Midbrain (tissue), 1 donor: ENCODE measurements around the gene SH3RF3.
"Not testable (repeated sequence)": the region's sequence is repeated elsewhere in the genome, so short reads cannot be mapped to it uniquely, and the experiment has no call there.

Source experiments
- DNase-seq: peaks from one replicate; lab custom pipeline; 2025; lab: John Stamatoyannopoulos, UW

The SH3RF3 gene

DNA sequence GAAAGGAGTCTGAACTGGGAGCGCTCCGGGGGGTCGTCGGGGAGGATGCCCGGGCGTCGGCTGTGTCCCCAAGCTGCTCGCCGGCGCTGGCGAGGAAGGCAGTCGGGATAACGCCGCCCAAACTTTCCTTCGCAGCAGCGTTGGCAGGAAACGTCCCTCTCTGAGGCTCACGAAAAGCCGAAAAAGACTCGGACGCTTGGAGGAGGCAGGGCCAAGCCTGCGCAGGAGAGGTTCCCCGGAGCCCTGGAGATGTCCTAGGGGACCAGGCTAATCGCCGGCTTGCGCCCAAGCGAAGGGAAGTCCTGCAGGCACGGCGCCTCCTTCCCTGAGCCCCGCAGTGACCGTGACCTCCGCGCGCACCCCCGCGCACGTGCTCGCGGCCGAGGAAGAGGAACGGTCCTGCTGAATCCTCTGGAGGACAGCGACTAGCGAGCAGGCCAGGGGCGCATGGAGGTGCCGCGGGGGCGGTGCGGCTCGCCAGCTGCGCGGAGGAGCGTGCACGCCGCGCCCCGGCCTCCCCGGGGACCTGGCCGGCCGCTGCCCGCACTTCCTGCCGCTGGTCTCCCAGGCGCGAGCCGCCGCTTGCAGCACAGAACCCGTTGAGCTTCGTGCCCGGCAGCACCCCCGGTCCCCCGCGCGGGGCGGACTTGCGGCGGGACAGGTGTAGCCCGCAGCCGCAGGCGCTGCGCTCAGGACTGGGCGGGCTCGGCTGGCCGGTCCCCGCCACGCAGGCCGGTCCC is at the start of gene SH3RF3:
Gene SH3RF3 (plus strand): TSS at position 590 of the 740 bp plus-strand sequence.
- DNase-seq = no peak

DNA sequence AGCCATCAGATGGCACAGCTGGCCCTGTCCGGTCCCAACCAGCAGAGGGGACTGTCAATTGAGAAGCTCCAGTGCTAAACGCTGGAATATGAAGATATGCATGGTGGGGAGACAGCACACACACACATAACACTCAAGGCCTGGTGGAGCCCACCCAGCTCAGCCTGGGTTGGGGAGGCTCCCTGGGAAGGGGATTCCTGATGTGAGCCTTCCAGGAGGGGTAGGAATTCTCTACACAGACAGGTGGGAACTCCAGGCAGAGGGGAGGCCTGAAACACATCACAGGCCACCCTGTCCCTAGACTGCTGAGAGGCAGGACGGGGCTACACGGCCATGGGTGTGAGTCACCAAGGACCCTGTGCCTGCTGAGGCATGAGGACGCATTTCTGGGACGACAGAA is 49.4 kb upstream of the SH3RF3 start:
- DNase-seq = no peak

DNA sequence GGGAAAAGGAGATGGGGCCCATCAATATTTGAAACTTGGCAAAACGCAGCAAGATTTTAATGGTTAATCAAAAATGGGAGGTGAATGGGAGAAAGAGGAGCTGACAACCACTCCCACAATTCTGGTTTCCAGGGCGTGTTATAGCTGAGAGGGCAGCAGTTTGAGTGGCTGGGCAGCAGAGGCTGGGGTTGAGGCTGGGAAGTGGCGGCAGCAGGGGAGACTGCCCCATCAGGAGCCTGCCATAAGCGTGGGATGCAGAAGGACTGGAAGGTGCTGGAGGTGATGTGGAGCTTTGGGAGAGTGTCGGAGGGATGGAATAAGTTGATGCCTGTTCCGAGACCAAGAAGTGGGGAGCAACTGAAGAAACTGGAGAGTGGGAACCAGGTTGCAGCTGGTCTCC is 48.9 kb upstream of the SH3RF3 start:
- no peak for DNase-seq

DNA sequence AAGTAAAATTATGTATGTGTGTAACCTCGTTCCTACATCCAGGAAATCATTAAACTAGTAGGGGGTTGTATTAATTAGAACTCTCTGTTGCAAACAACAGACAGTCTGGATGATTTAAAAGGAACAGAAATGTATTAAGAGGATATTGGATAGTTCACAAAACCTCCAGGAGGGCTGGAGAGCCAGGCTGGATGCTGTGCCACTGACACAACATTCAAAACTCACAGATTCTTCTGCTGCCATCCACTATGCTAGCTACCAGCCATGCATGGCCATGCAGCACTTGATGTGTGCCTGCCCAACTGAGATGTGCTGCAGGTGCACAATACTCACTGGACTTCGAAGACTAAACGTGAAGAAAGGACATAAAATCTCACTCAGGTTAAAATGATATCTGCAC is 48.2 kb upstream of the SH3RF3 start:
- DNase-seq = no peak

DNA sequence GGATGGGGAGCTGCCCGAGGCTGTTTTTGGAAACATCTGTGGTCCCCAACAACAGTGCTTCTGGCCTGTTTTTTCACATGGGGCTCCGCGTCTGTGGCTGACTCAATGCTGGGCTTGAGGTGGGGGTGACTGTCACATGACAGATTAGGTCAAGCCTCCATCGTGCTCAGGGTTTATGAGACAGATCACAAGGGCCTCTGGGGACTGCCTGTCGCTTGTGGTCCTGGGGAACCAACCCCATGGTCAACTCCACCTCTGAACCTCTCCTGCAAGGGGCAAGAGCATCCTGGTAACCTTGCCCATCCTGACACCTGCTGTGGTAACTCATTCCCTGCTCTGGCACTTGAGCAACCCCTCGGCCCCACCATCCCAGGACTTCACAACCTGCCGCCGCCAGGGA is 47.6 kb upstream of the SH3RF3 start:
- DNase-seq = no peak

DNA sequence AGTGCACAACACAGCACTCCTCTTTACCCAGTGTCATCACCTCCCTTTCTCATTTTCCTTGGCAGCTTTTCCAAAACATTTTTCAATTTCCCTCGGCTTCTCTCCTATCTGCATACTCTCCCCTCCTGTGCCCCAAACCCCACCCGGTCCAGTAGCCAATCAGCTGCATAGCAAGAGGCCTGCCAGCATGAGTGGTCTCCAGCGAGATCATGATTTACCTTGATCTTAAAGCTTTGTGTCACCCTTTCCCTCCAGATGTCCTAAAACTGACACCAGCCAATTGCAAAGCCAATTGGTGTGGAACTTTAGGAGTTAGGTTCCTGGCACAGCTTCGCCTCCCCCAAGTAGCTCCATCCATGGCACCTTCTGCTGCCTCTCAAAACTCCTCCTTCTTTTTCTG is 45.2 kb upstream of the SH3RF3 start:
- no peak for DNase-seq

DNA sequence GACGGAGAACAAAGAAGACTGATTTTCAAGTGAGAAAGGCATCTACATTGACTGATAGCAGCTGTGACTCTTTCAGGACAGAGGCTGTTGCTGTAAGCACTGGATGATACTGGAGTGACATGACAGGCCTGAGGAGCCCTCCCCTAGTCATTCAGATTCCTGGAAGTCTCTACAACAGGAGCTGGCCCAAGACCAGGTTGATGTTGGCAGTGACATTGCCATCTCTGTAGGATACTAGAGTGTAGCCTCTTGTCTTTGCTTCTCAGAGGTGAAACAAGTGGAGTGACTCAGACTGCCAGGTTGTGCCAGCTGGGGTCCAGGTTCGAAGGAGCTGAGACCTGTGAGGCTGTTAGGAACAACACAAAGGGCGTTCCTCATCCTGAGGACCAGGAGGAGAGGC is 44.7 kb upstream of the SH3RF3 start:
- no peak for DNase-seq

DNA sequence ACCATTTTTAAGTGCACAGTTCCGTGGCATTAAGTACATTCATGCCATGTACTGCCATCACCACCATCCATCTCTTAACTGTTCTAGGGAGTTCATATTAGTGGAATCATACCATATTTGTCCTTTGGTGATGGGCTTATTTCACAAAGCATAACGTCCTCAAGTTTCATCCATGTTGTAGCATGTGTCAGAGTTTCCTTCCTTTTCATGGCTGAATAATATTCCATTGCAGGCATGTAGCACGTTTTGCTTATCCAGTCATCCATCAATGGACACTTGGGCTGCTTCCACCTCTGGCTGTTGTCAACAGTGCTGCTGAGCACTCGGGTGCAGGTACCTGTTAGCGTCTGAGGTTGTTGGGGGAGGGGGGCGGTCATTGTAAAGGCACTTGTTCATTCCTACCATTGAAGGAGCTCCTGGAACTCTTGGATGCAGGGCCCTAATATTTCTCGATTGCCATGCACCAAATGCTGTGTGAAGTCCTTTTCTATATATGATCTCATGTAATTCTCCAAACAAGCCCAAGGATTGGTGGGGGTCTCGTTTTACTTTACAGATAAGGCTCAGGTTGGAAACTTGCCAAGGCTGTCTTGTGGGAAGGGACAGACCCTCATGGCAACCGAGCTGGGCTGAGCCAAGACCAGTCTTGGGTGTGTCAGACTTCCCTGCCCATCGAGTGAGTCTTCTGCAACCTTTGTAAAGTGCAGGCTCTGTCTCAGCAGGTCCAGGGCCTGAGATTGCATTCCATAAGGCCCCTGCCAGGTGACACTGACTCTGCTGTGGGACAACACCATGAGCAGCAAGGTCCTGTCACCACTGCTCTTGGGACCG is 42.9 kb upstream of the SH3RF3 start:
- DNase-seq = no peak

DNA sequence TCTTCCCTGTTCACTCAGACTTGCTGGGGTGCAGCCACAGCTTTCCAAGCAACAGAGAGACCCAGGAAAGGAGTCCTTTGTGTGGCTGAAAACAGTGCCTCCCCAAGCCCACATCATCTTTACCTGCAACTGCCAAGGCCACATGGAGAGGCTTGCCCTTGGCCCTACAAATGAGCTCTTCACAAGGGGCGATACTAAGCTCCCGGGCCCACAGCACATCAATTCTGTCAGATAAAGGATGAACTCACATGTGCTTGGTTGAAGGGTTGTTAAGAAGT is 42.3 kb upstream of the SH3RF3 start:
- no peak for DNase-seq

DNA sequence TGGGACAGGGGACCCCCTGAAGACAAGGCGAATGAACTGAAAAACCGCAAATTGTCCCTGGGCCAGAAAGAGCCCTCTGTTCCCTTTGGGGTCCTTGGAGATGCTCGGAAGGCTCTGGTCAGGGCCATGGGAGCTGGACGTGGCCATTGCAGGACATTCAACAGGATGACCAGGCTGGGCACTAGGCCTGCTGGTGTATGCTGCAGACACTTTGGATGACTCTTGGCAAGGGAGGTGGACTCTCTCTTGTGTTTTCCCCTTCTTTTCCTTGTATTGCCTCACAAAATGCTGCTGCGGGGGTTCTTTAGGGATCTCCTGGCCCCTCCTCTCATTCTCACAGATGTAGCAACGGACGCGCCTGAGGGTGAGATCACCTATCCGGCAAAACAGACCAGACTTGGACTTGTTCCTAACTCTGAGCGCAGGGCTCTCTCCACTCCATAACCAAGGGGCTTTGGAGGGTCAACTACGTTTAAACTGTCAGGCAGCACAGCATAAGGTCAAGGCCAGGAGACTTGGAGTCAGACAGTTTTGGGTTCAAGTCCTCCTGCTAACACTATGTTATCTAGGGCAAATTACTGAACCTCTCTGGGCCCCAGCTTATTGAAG is 41.8 kb upstream of the SH3RF3 start:
- no peak for DNase-seq

DNA sequence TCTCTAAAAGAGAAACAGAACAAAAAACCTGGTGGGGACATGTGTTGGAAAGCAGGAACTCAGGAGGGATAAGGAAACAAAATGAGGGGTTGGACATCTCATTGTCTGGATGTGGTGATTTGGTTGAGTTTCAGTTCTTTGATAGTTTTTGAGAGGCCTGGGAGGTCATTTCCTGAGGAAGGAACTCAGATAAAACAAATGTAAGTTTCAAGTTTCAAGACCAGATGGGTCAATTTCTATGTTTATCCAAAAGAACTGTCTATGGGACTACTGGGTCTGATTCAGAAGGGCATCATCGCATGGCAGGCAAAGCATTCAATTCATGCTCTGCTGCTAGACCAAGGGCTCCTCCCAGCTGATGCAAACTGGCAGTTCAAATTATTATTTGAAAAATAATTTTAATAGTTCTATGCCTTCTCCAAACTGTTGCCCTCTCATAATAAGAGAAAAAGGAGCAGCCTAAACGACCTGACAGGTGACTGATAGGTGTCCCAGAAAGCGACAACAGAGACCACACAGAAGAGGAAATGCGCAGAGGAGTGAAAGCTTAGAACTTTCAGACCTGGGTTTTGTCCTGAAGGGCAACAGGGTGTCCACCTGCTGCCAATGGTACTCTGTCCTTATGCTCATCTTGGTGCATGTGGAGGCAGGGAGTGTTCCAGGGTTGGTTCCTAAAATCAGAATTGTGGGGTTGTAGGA is 39.3 kb upstream of the SH3RF3 start:
- no peak for DNase-seq

DNA sequence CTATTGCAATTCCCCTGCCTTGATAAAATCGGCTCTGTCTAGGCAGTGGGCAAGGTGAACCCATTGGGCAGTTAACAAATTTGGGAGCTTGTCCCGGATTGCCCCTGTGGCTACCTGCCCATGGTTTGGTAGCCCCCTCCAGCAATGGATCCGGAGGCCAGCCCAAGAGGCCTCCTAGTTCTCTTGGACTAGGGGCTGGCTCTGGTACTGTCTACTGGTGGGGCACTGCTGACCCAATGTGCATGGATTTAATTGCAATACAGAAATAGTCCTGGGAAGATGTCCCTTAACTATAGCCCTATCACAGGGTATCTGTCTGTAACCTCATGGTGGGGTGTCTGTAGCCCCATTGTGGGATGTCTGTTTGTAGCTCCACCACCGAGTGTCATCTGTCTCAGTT is 37.5 kb upstream of the SH3RF3 start:
- no peak for DNase-seq

DNA sequence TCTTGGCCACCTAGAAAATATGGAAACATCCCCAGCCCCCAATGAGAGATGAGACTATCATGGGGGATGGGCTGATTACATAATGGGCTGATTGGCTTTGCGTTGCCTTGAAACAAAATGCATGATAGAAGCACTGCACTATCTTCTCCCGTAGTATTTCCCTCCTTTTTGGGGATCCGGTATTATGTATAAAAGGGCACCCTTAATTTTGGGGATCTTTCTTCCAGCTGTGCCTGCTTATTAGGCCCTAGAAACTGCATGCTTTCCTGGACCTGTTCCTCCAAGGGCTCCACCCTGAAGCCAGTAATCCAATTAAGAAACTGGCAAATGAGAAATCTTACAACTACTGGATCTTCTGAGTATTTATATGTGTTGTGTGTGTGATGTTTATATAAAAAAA is 34.9 kb upstream of the SH3RF3 start:
- DNase-seq = no peak

DNA sequence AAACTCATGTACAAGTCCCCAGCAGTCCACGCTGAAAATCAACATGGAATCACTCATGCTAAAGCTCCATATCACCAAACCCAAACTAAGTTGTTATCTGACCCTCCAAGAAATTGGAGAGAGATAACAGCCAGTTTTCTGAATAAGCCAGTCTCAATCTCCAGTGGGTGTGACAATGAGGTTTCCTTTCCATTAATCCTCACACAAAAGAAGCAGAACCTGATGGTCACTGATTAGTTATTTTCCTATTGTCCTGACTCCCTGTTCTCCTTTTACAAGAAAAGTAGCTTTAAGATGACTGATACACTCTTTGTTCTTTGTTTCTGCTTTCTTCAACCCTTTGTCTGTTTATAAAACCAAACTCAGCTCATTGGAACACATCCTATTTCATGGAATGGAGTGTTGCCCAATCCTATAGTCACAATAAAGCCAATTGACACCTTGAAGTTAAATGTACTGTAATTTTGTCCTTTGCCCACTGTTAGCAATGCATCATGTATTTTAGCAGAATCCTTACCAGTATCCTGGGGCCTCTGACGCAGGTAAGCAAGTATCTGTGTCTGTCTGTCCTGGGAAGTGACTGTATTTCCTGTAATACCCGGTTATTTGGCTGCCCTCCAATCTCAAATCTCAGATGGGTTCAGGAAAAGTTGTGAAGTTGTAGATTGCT is 30.6 kb upstream of the SH3RF3 start:
- DNase-seq = no peak

DNA sequence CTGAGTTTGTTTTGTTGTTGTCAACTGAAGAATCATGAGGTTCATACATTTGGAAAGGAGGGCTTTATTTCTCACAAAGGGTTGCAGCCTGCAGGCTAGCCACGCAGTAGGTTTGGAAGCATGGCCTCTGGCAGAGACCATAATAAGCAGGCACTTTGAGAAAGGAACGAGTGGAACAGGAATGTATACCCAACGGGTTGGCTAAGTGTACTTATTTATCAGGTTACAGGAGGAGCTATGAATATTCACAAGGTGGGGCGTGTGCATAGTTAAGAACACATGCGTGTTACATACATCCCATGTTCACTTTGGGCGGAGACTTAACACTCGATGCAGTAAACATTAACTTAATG is 30.1 kb upstream of the SH3RF3 start:
- no peak for DNase-seq

DNA sequence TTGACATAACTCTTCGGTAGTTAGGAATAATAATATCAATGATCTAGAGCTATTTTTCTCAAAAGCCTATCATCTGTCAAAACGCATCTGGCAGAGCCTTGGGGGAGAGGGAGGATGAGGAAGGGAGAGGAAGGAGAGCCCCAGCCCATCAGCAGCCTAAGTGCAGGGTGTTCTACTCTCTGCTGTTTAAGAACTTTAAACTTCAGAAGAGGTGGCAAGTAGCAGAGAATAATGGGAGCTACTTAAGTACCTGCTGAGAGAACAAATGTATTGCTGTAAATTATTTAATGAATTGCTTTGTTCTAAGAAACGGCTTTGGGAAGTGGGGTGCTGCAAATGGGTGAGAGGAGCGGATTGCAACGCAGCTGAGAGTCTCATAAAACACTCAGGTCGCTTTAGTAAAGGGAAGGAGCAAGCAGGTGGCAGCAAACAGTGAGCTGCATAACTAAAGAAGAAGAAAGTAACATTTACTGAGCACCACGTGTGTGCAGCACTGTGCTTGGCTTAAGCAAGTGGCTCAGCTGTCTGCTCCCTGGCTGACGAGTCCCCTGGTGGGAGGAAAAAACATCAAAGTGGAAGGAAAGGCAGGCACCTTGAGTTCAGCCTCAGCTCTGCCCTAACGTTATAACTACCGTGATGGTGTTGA is 26.3 kb upstream of the SH3RF3 start:
- no peak for DNase-seq

DNA sequence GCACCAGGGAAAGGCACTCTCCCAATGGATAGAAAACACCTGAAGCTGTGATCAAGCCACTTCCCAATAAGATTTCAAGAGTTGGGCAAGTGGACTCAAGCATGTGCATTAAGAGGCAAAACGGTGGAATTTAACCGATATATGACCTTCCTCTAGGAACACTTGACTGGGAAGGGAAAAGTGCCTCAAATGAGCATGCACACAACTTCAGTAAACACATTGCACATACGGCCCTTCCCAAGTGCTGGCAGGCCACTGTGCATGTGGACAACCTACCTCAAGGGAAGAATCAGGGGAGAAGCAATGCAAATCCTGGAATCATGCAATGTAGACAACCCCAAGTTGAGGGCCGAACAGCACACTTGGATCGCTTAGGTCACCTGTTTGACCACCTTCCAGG is 23.9 kb upstream of the SH3RF3 start:
- DNase-seq = no peak

DNA sequence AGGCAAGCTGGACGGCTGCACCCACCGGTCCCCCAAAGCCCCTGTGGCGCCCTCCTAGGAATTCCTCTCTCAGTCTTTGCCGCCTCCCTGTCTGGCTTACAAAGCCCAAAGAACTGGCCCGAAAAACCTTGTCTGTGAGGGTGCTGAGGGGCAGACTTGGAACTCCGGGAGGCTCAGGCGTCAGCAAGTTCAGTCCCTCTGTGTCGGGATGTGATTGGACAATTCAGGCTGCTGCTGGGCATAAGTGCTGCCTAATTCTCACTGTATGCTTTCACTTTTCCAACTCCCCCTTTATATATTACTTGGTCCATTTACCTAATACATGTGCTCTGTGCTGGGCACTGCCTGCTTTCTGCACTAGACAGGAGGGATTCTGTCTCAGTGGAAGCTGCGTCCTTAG is 20.3 kb upstream of the SH3RF3 start:
- DNase-seq = no peak

DNA sequence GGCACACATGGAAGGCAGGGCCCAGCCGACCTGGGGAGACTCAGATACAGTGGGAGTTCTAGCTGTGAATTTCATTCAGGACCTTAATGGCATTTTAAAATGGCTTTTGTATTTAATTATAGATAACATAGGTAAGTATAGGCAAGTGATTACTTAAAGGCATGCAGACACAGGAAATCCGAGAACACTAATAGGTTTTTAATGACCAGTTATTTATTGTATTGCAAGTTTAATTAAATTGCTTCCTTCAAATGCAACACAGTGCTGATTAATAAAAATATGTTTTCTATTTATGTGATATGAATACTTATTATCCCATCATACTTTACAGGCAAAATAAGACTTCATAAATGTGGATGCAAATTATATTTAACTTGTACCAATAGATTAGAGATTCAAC is 19.7 kb upstream of the SH3RF3 start:
- no peak for DNase-seq

DNA sequence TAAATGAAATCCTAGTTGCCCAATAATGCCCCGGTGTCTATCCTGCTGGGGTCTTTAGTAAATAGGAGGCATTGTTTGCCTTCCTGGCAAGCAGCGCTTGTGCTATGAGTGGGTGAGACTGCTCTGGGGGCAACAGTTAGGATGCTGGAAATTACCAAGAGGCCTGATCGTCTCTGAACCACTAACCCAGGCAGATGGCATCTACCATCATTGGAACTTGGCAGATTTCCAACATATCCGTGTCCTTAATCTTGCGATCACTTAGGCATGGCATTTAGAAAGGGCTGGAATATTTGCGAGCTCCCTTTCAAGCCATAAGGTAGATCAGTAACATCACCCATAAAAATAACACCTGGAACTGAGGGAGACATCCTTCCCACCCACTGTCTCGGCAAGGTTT is 18.8 kb upstream of the SH3RF3 start:
- no peak for DNase-seq

DNA sequence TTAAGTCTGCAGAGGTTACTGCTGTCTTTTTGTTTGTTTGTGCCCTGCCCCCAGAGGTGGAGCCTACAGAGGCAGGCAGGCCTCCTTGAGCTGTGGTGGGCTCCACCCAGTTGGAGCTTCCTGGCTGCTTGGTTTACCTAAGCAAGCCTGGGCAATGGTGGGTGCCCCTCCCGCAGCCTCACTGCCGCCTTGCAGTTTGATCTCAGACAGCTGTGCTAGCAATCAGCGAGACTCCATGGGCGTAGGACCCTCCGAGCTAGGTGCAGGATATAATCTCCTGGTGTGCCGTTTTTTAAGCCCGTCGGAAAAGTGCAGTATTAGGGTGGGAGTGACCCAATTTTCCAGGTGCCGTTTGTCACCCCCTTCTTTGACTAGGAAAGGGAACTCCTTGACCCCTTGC is 11.8 kb upstream of the SH3RF3 start:
- not testable (repeated sequence) for DNase-seq

DNA sequence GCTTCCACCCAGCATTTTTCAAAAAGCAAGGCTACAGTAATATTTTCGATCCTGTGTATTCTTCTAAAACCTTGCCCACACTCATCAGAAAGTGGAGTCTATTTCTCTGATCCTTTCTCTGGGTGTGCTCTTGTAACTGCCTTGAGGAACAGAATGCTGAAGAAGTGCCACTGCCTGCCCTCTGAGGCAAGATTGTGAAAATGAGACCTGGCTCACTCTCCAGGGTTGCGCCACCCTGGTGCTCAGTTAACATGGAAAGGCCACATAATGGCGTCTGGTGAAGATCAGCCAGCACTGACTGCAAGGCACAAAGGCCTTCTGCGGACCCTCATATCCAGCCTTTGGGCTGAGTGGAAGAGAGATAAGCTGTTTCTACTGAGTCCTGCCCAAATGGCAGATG is 11.2 kb upstream of the SH3RF3 start:
- no peak for DNase-seq
